ENCODE results near the gene CCSER2. TPM values are rescaled to one million over a fixed set of nuclear protein-coding genes. Genes with fewer than 3 reads are reported as not detected.

CCSER2 gene
- total RNA-seq, 1 experiment from 2014 or later, result 44.1 TPM

DNA sequence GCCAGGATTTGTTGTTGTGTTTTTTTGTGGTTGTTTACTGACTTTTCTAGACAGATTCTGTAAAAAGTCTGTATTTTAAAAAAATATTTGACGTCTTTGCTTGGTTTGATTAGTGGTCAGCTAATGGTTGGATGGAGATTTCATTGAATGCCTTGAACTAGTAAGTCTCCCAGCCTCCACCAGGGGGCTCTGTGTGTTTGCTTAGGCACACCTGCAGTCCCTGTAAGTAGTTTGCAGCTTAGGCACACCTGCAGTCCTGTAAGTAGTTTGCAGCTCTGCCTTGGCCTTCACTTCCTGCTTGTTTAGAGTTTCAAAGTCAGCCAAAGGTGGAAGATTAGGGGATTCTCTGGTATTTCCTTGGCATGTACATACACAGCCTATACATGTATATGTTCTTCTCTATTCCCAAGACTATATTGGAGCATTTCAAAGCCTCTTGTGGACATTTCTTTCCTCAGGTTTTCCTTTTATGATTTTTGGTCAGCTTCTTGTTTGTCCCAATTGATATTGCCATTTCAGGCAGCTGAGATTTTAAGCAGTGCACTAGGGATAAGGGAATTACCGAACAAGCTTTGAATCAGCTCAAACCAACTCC is 101.6 kb downstream of the CCSER2 start:
- Histone ChIP-seq H3K36me3 (ENCODE audit: insufficient read depth, low read length, poor library complexity, severe bottlenecking) (no peaks in the 10 kb centered on the region), H3K27me3 (replicated peaks; ENCODE audit: insufficient read depth, low read depth, low read length, poor library complexity) (no peaks in the 10 kb centered on the region), H3K9me3 (ENCODE audit: low read depth, low read length, poor library complexity, severe bottlenecking) (no peaks in the 10 kb centered on the region), H3K4me1 (ENCODE audit: insufficient read depth, low read length, poor library complexity, severe bottlenecking) (peaks cover 8% of the 10 kb centered on the region), H3K27ac (ENCODE audit: low read depth, low read length, poor library complexity, severe bottlenecking) (no peak overlapping the region), H3K4me3 (ENCODE audit: low read depth, low read length, poor library complexity, severe bottlenecking) (no peak overlapping the region)
- CTCF ChIA-PET, result interaction anchor here (0.6 to 1.7 kb wide), 4 partner anchors 10 to 107 kb away, joined by 4 to 9 read pairs (median 5); no protein-coding TSS in a partner anchor
- BruUV-seq (replicated peaks), result no TSS peak
- DNase-seq (ENCODE audit: low spot score), result peak; percentile 58
- no peak for TF ChIP-seq EZH2 (IDR thresholded peaks at IDR 0.05; ENCODE audit: borderline replicate concordance, low read depth, low read length, poor library complexity, severe bottlenecking)
- TF ChIP-seq, protein P1, sequence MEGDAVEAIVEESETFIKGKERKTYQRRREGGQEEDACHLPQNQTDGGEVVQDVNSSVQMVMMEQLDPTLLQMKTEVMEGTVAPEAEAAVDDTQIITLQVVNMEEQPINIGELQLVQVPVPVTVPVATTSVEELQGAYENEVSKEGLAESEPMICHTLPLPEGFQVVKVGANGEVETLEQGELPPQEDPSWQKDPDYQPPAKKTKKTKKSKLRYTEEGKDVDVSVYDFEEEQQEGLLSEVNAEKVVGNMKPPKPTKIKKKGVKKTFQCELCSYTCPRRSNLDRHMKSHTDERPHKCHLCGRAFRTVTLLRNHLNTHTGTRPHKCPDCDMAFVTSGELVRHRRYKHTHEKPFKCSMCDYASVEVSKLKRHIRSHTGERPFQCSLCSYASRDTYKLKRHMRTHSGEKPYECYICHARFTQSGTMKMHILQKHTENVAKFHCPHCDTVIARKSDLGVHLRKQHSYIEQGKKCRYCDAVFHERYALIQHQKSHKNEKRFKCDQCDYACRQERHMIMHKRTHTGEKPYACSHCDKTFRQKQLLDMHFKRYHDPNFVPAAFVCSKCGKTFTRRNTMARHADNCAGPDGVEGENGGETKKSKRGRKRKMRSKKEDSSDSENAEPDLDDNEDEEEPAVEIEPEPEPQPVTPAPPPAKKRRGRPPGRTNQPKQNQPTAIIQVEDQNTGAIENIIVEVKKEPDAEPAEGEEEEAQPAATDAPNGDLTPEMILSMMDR (conservative IDR thresholded peaks at IDR 0.05; ENCODE audit: low read depth, low read length), result peak; percentile 94
- POLR2A ChIA-PET (ENCODE audit: low non-redundant PET), result interaction anchor here (0.7 kb wide), 1 partner anchor 104 kb away, joined by 4 read pairs; no protein-coding TSS in a partner anchor
- intact Hi-C loops (cut with micrococcal nuclease; ENCODE audit: unreplicated experiment), result loop anchor here (2.0 kb wide), 1 partner anchor 105 kb away; no protein-coding TSS in a partner anchor

DNA sequence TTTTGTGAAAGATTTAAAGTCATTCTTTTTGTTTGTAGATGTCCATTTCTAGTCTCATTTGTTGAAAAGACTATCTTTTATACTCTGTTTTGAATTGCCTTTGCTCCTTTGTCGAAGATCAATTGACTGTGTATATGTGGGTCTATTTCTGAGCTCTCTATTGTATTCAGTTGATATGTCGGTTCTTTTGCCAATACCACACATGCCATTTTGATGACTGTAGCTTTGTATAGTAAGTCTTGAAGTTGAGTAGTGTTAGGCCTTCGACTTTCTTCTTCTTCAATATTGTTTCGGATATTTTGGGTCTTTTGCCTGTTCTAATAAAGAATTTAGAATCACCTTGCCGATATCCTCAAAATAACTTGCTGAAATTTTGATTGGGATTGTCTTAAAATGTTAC is 104.5 kb downstream of the CCSER2 start:
- no peaks in the 10 kb centered on the region for H3K27me3 ChIP-seq (replicated peaks; ENCODE audit: insufficient read depth, low read depth, low read length, poor library complexity)
- H3K4me1 ChIP-seq (ENCODE audit: insufficient read depth, low read length, poor library complexity, severe bottlenecking), result no peaks in the 10 kb centered on the region
- TF ChIP-seq EZH2 (IDR thresholded peaks at IDR 0.05; ENCODE audit: borderline replicate concordance, low read depth, low read length, poor library complexity, severe bottlenecking), result no peak
- TF ChIP-seq, protein P1 (conservative IDR thresholded peaks at IDR 0.05; ENCODE audit: low read depth, low read length), result no peak
- BruUV-seq (replicated peaks), result no TSS peak
- no peaks in the 10 kb centered on the region for H3K36me3 ChIP-seq (ENCODE audit: insufficient read depth, low read length, poor library complexity, severe bottlenecking)
- CTCF ChIA-PET, result no interaction called here
- intact Hi-C loops (cut with micrococcal nuclease; ENCODE audit: unreplicated experiment), result no loop called here
- DNase-seq (ENCODE audit: low spot score), result no peak
- H3K4me3 ChIP-seq (ENCODE audit: low read depth, low read length, poor library complexity, severe bottlenecking), result no peak overlapping the region
- H3K9me3 ChIP-seq (ENCODE audit: low read depth, low read length, poor library complexity, severe bottlenecking), result no peaks in the 10 kb centered on the region
- no peak overlapping the region for H3K27ac ChIP-seq (ENCODE audit: low read depth, low read length, poor library complexity, severe bottlenecking)
- POLR2A ChIA-PET (ENCODE audit: low non-redundant PET), result no interaction called here

DNA sequence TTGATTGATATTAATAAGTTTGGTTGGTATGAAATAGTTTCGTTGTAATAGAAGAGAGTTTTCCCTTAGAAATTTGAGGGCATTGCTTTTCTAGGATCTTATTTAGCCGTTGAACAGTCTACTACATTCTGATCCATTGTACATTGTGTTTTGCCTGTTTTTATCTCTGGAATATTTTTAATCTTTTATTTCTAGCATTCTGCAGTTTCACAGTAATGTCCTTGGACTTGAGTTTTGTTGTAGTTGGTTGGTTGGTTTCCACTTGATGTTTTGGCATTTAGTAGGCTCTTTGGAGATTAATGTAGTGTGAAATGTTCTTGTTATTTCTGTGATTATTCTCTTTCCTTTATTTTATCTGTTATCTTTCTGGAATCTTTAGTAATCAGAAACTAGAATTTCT is 112.4 kb downstream of the CCSER2 start:
- POLR2A ChIA-PET (ENCODE audit: low non-redundant PET), result no interaction called here
- Histone ChIP-seq H3K27ac (ENCODE audit: low read depth, low read length, poor library complexity, severe bottlenecking) (no peak overlapping the region), H3K9me3 (ENCODE audit: low read depth, low read length, poor library complexity, severe bottlenecking) (peaks cover 4% of the 10 kb centered on the region), H3K4me1 (ENCODE audit: insufficient read depth, low read length, poor library complexity, severe bottlenecking) (no peaks in the 10 kb centered on the region), H3K27me3 (replicated peaks; ENCODE audit: insufficient read depth, low read depth, low read length, poor library complexity) (no peaks in the 10 kb centered on the region), H3K4me3 (ENCODE audit: low read depth, low read length, poor library complexity, severe bottlenecking) (no peak overlapping the region), H3K36me3 (ENCODE audit: insufficient read depth, low read length, poor library complexity, severe bottlenecking) (peaks cover 12% of the 10 kb centered on the region)
- intact Hi-C loops (cut with micrococcal nuclease; ENCODE audit: unreplicated experiment), result no loop called here
- CTCF ChIA-PET, result no interaction called here
- TF ChIP-seq, protein P1 (conservative IDR thresholded peaks at IDR 0.05; ENCODE audit: low read depth, low read length), result no peak
- no peak for TF ChIP-seq EZH2 (IDR thresholded peaks at IDR 0.05; ENCODE audit: borderline replicate concordance, low read depth, low read length, poor library complexity, severe bottlenecking)
- DNase-seq (ENCODE audit: low spot score), result no peak
- no TSS peak for BruUV-seq (replicated peaks)

All from A673 (cell line).